Measurements from ENCODE around the gene CYP26C1. TPM values are rescaled to one million over a fixed set of nuclear protein-coding genes. Genes with fewer than 3 reads are reported as not detected.
A peak's percentile ranks its signal among the peaks of the same experiment; 100 is the strongest.

The CYP26C1 gene, protein sequence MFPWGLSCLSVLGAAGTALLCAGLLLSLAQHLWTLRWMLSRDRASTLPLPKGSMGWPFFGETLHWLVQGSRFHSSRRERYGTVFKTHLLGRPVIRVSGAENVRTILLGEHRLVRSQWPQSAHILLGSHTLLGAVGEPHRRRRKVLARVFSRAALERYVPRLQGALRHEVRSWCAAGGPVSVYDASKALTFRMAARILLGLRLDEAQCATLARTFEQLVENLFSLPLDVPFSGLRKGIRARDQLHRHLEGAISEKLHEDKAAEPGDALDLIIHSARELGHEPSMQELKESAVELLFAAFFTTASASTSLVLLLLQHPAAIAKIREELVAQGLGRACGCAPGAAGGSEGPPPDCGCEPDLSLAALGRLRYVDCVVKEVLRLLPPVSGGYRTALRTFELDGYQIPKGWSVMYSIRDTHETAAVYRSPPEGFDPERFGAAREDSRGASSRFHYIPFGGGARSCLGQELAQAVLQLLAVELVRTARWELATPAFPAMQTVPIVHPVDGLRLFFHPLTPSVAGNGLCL
- total RNA-seq (2014; rRNA removed; shearing (Covaris generic)) (not detected in 2 replicates), polyA plus RNA-seq (2016; fragmentation: Nextera tagmentation; extraction: Ambion mirVana) (not detected in 2 replicates)

- H3K4me3 ChIP-seq, result no peak within 1 kb of the TSS
- WGBS, 2 experiments (ENCODE audit: low coverage in 1 of 2, low lambda C conversion rate in 2 of 2, missing lambda C conversion rate in 2 of 2), result 19 to 20% methylated on average over 55 to 67 of the region's 67 CpGs
- no peak within 1 kb of the TSS for H3K9ac ChIP-seq
- DNase-seq, result no peak
- no peaks in the 10 kb centered on the region for H3K9me3 ChIP-seq (ENCODE audit: low read depth)
- peak within 1 kb of the TSS; percentile 15 for H3K4me2 ChIP-seq (ENCODE audit: unreplicated experiment)
- no peaks in the 10 kb centered on the region for H4K20me1 ChIP-seq (ENCODE audit: insufficient read depth)
- H3K27ac ChIP-seq, result no peak within 1 kb of the TSS
- no peaks in the 10 kb centered on the region for H3F3A ChIP-seq (ENCODE audit: insufficient read depth)
- no peaks in the 10 kb centered on the region for H3K9me2 ChIP-seq (ENCODE audit: insufficient read depth)
- in situ Hi-C loops (cut with MboI), result no loop called here
- no peaks in the 10 kb centered on the region for H3K36me3 ChIP-seq (ENCODE audit: low read depth)
- TF ChIP-seq EZH2 (IDR thresholded peaks at IDR 0.05; ENCODE audit: insufficient read depth, poor library complexity, severe bottlenecking) (peak; percentile 67), EZH2phosphoT487 (IDR thresholded peaks at IDR 0.05; ENCODE audit: insufficient read depth, low read depth) (no peak)
- peaks cover 57% of the 10 kb centered on the region for H3K27me3 ChIP-seq (replicated peaks; ENCODE audit: insufficient read depth)
- H2AFZ ChIP-seq, result no peak within 1 kb of the TSS
- H3K4me1 ChIP-seq (ENCODE audit: insufficient read depth), result no peaks in the 10 kb centered on the region
- H3K79me2 ChIP-seq (ENCODE audit: insufficient read depth), result no peaks in the 10 kb centered on the region
These were observed at the start of gene CYP26C1 for GRCh38 chr10:93059975-93060886. TSS of gene CYP26C1 (plus strand) at chr10:93060798. CDS start at chr10:93061264, 466 bp downstream.

DNA sequence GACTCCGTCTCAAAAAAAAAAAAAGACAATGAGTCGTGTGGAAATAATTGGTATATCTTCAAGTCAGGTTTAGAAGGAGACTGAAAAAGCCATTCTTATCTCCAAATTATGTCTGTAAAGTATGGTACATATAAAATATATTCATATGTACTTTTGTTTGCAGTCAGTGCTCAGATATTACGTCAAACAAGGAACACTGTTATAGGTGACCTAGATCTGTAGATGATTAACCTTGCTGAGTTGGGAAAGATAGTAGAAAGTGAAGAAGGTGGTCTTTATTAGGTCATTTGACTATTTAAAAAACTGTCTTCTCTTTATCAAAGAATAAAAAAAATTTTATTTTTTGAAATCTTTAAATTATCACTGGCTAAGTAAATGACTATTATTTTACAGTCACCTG is 44.9 kb upstream of the CYP26C1 start:
- Histone ChIP-seq H3K27ac (no peak overlapping the region), H3K9ac (no peak overlapping the region), H3F3A (ENCODE audit: insufficient read depth) (no peaks in the 10 kb centered on the region), H3K4me2 (ENCODE audit: unreplicated experiment) (no peak overlapping the region), H4K20me1 (ENCODE audit: insufficient read depth) (no peaks in the 10 kb centered on the region), H2AFZ (no peak overlapping the region), H3K36me3 (ENCODE audit: low read depth) (no peaks in the 10 kb centered on the region), H3K4me1 (ENCODE audit: insufficient read depth) (no peaks in the 10 kb centered on the region), H3K9me3 (ENCODE audit: low read depth) (no peaks in the 10 kb centered on the region), H3K9me2 (ENCODE audit: insufficient read depth) (no peaks in the 10 kb centered on the region), H3K27me3 (replicated peaks; ENCODE audit: insufficient read depth) (no peaks in the 10 kb centered on the region), H3K4me3 (no peak overlapping the region), H3K79me2 (ENCODE audit: insufficient read depth) (no peaks in the 10 kb centered on the region)
- WGBS, 2 experiments (ENCODE audit: low coverage in 1 of 2, low lambda C conversion rate in 2 of 2, missing lambda C conversion rate in 2 of 2), result 91 to 95% methylated on average over 3 of the region's 3 CpGs
- no peak for TF ChIP-seq EZH2 (IDR thresholded peaks at IDR 0.05; ENCODE audit: insufficient read depth, poor library complexity, severe bottlenecking)
- TF ChIP-seq EZH2phosphoT487 (IDR thresholded peaks at IDR 0.05; ENCODE audit: insufficient read depth, low read depth), result no peak
- in situ Hi-C loops (cut with MboI), result no loop called here
- DNase-seq, result no peak

DNA sequence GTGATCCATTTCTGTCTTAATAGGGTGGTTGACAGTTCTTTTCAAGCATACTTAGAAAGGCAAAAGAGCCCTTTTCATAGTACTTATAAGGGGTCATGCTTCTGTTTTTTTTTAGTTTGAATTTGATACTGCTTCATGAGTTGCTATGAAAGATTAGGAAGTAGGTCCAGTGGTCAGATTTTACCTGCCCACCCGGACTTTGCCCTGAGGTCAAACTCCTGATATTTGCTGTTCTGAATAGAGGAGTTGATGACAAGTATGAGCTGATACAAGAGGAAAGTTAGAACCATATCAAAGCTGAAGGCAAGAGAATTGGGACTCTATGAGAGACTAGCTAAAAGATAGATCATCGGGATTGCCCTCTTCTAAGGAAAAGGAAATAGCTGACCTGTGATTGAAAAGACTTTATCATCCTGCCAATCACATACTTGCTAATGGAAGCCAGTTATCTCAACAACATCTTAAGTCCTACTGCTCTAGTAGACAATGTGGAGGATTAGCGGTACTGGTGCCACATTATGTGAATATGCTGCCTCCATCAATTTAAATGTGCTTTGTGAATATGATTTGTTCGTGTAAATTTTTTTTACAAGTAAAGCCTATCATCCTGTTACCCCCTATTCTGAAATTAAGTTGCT is 37.5 kb upstream of the CYP26C1 start:
- no peaks in the 10 kb centered on the region for H3F3A ChIP-seq (ENCODE audit: insufficient read depth)
- no peak overlapping the region for H3K27ac ChIP-seq
- in situ Hi-C loops (cut with MboI), result no loop called here
- H2AFZ ChIP-seq, result no peak overlapping the region
- no peak overlapping the region for H3K4me2 ChIP-seq (ENCODE audit: unreplicated experiment)
- WGBS, 2 experiments (ENCODE audit: low coverage in 1 of 2, low lambda C conversion rate in 2 of 2, missing lambda C conversion rate in 2 of 2), result 61% methylated on average over 4 of the region's 4 CpGs
- no peaks in the 10 kb centered on the region for H3K36me3 ChIP-seq (ENCODE audit: low read depth)
- no peak overlapping the region for H3K9ac ChIP-seq
- no peaks in the 10 kb centered on the region for H3K9me3 ChIP-seq (ENCODE audit: low read depth)
- no peak for DNase-seq
- TF ChIP-seq EZH2 (IDR thresholded peaks at IDR 0.05; ENCODE audit: insufficient read depth, poor library complexity, severe bottlenecking) (no peak), EZH2phosphoT487 (IDR thresholded peaks at IDR 0.05; ENCODE audit: insufficient read depth, low read depth) (no peak)
- H3K79me2 ChIP-seq (ENCODE audit: insufficient read depth), result no peaks in the 10 kb centered on the region
- H3K27me3 ChIP-seq (replicated peaks; ENCODE audit: insufficient read depth), result no peaks in the 10 kb centered on the region
- H3K9me2 ChIP-seq (ENCODE audit: insufficient read depth), result no peaks in the 10 kb centered on the region
- no peaks in the 10 kb centered on the region for H4K20me1 ChIP-seq (ENCODE audit: insufficient read depth)
- H3K4me1 ChIP-seq (ENCODE audit: insufficient read depth), result no peaks in the 10 kb centered on the region
- H3K4me3 ChIP-seq, result no peak overlapping the region

- in situ Hi-C loops (cut with MboI), result no loop called here
These were observed 34.5 kb upstream of the CYP26C1 start for GRCh38 chr10:93026072-93026471.

More at GRCh38 chr10:93026072-93026471, 34.5 kb upstream of the CYP26C1 start:
- Histone ChIP-seq H3K36me3 (ENCODE audit: low read depth) (no peaks in the 10 kb centered on the region), H3K9me3 (ENCODE audit: low read depth) (no peaks in the 10 kb centered on the region), H4K20me1 (ENCODE audit: insufficient read depth) (no peaks in the 10 kb centered on the region), H3K27me3 (replicated peaks; ENCODE audit: insufficient read depth) (no peaks in the 10 kb centered on the region), H3K4me3 (no peak overlapping the region), H3K79me2 (ENCODE audit: insufficient read depth) (no peaks in the 10 kb centered on the region), H3K9me2 (ENCODE audit: insufficient read depth) (no peaks in the 10 kb centered on the region), H3K4me2 (ENCODE audit: unreplicated experiment) (no peak overlapping the region), H2AFZ (no peak overlapping the region), H3K4me1 (ENCODE audit: insufficient read depth) (peaks cover 25% of the 10 kb centered on the region), H3F3A (ENCODE audit: insufficient read depth) (peaks cover 15% of the 10 kb centered on the region), H3K27ac (no peak overlapping the region), H3K9ac (no peak overlapping the region)
- TF ChIP-seq EZH2phosphoT487 (IDR thresholded peaks at IDR 0.05; ENCODE audit: insufficient read depth, low read depth), result no peak
- no peak for TF ChIP-seq EZH2 (IDR thresholded peaks at IDR 0.05; ENCODE audit: insufficient read depth, poor library complexity, severe bottlenecking)
- 65 to 75% methylated on average over 2 of the region's 2 CpGs for WGBS, 2 experiments (ENCODE audit: low coverage in 1 of 2, low lambda C conversion rate in 2 of 2, missing lambda C conversion rate in 2 of 2)
- DNase-seq, result no peak
